GM19239 (cell line): ENCODE measurements around the gene MYO1H.

Experiments
- DNase-seq: peaks from one replicate; pipeline ENCODE4 v3.0.0; 2011; ENCODE audit warnings: low spot score; ENCODE audit not compliant: insufficient read length
- FAIRE-seq: peaks from 2 replicates; lab custom pipeline; 2011; peaks lifted over from hg19 to GRCh38; lab: Jason Lieb, UNC

The MYO1H gene

DNA sequence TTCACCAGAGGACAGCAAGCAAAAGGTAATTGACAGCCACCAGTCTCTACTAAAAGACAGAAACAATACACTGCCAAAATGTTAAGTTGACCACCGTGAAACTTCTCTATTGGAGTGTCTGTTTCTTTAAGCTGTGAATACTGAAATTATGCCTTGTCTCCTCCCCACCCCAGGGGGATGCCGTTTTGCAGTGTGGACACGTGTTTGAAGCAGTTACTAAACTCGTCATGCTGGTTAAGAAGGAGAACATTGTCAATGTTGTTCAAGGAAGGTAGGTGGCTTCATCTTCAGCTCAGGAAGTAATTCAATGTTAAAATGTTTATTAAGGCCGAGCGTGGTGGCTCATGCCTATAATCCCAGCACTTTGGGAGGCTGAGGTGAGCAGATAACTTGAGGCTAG lies 96.6 kb downstream of the MYO1H start:
- DNase-seq (no peak), FAIRE-seq (no peak)

- no peak for DNase-seq
Observed at GRCh38 chr12:109445191-109445609, 97.5 kb downstream of the MYO1H start.

GRCh38 chr12:109446869-109447268 lies 99.2 kb downstream of the MYO1H start:
- FAIRE-seq, result no peak
- no peak for DNase-seq

More at GRCh38 chr12:109445191-109445609, 97.5 kb downstream of the MYO1H start:
- FAIRE-seq, result no peak

GRCh38 chr12:109447482-109447881 lies 99.8 kb downstream of the MYO1H start:
- DNase-seq (no peak), FAIRE-seq (no peak)

- FAIRE-seq (no peak), DNase-seq (no peak)
Observed at GRCh38 chr12:109448272-109448671, 100.6 kb downstream of the MYO1H start.

GRCh38 chr12:109448707-109449390 lies 101.1 kb downstream of the MYO1H start:
- FAIRE-seq (no peak), DNase-seq (no peak)

GRCh38 chr12:109449845-109450532 lies 102.3 kb downstream of the MYO1H start:
- FAIRE-seq, result no peak

GRCh38 chr12:109450980-109451379 lies 103.3 kb downstream of the MYO1H start:
- FAIRE-seq, result no peak
- no peak for DNase-seq

More at GRCh38 chr12:109449845-109450532, 102.3 kb downstream of the MYO1H start:
- no peak for DNase-seq

GRCh38 chr12:109451400-109451799 lies 103.7 kb downstream of the MYO1H start:
- FAIRE-seq (no peak), DNase-seq (no peak)

DNA sequence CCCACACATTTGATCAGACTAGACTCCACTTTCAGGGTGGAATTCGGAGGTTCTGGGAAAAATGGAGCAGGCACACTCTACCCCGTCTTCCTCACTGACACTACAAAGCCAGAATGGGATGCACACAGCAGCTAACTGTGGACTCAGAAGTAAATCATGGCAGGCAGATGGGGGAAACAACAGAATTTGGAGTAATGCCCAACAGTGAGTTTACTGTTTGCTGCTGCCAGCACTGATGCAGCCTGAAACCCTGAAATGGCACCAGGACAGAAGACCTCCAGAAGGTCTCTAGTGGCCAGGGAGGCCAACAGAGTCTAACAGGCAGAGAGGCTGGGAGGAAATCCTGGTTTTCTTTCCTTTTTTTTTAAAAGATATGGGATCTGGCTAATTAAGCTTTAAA lies 104.8 kb downstream of the MYO1H start:
- DNase-seq (no peak), FAIRE-seq (no peak)

DNA sequence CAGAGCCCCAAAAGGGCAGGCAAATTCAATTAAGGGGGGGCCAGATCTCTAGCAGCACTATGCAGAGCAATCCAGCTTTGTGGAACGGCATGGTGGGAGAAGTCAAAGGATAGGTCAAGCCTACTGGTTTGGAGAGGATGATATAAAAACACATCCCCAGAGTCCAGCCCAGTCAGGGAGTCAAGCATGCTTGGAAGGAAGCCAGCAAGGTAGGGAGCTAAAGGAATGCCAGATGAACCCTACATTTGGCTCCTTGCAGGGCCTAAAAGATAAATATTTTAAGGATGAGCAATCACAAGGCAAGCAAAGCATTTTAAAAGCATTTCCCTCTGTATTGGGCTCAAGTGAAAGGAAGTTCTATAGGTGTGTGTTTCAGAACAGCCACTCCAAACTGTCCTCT lies 108.0 kb downstream of the MYO1H start:
- no peak for DNase-seq
- FAIRE-seq, result no peak

GRCh38 chr12:109458086-109458485 lies 110.4 kb downstream of the MYO1H start:
- DNase-seq (no peak), FAIRE-seq (no peak)

DNA sequence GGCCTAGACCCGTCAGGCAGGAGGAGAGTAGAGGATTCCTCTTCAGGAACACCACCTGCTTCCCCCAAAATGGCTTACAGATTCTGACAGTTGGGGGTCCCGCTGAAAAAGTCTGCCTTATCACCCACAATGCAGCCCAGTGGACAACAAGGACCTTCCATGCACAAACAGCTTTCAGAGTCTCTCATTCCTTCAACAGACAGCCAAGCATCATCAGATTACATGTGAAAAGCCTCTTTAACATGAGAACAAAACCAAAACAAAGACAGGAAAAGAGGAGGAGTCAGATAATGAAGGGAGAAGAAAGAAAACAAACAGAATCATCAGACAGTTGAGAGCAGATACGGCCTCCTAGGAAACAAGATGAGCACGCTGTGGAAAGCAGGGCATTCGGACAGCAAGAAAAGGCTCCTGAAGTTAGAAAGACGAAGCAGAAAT lies 111.1 kb downstream of the MYO1H start:
- no peak for FAIRE-seq
- DNase-seq, result no peak

GRCh38 chr12:109459247-109459646 lies 111.5 kb downstream of the MYO1H start:
- DNase-seq (no peak), FAIRE-seq (no peak)

- FAIRE-seq (no peak), DNase-seq (no peak)
Observed at GRCh38 chr12:109460538-109460937, 112.8 kb downstream of the MYO1H start.

DNA sequence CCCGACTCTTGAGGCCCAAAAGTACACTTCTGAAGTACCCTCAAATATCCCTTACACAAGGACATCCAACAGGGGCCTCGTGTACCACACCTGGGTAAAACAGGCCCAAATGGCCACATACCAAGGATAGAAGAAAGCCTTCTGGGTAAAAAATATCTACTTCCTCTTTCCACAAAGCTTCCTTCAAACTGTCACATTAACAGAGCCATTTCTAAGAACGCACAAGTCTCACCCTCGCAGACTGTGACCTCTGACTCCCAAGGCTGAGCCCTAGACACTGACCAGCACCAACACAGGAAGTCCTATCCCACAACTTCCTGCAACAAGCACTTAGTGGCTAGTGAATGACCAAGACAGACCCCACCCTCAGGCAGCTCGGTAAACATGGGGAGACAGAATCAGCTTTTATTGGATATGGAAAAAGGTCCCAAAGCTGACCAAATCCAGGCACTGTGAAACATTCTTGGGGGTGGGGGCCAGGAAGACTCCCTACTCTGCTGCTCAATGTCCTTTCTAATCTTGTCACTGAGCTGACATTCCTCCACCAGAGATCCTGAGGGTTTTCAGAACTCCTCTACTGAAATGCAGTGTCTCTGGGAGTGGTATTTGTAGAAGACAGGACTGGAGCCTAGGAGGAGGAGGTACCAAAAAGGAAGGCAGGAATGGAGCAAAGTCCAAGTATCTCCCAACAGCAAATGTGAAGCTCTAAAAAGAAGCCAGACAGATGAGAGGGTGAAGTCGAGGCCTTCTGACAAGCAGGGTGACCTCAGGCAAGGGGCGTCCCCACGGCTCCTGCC lies 113.5 kb downstream of the MYO1H start:
- FAIRE-seq (no peak), DNase-seq (peak; percentile 22)

DNA sequence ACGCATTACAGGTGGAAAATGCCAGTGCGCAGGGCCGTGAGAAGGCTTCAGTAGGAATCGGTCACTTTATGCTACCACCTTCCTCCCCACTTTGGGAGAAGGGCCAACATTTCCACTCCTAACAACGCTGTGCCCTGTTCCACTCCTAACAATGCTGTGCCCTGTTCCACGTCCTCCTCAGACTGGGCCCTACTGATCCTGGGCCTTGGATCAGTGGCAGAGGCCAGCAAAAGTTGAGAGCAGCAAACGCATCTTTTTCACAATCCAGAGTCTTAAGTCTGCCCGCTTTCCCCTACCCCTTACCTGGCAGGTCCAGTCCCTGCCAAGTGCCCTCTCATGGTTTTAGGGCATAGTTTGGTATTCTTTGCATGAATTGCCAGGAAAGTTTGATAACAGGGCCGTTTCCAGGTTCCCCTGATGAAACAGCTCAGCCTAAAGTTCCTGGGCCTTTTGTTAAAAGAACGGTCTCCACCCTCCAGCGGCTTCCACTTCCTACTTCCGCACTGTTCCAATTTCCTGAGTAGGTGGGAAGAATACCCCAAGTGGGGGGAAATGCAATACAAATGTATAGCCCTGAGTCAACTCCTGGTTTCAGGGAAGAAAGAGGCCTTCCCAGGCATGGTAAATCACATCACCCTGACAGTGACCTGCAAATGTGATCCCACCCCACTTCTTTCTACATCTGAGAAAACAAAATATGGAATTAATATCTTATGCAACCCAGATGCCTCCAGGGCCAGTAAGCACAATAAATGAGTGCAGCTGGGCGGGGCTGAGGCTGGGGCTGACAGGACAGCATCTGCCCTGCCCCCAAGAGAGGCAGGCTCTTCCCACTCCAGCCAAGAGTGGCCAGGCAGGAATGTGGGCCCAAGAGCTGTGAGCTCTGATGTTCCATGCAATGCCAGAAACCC lies 114.4 kb downstream of the MYO1H start:
- no peak for DNase-seq
- FAIRE-seq, result no peak

GRCh38 chr12:109462868-109463692 lies 115.4 kb downstream of the MYO1H start:
- peak; percentile 47 for FAIRE-seq

GRCh38 chr12:109463756-109464155 lies 116.1 kb downstream of the MYO1H start:
- FAIRE-seq (no peak), DNase-seq (no peak)

More at GRCh38 chr12:109462868-109463692, 115.4 kb downstream of the MYO1H start:
- DNase-seq, result no peak
